ENCODE data around the gene LACRT. TPM values are rescaled to one million over a fixed set of nuclear protein-coding genes. Genes with fewer than 3 reads are reported as not detected.

LACRT gene
- total and polyA plus RNA-seq, 2 of the 4 experiments (the other 2 are of a cell fraction): not detected

- Histone ChIP-seq H4K5ac (ENCODE audit: low read depth, low read length) (no peak within 1 kb of the TSS), H2BK5ac (ENCODE audit: low read depth, low read length, poor library complexity, severe bottlenecking) (no peak within 1 kb of the TSS), H2BK120ac (ENCODE audit: low read depth, low read length) (no peak within 1 kb of the TSS), H3K36me3 (ENCODE audit: control insufficient read depth, insufficient read depth, low read length) (no peaks in the 10 kb centered on the region), H3K79me1 (ENCODE audit: low read depth in 1 of 2, low read length in 2 of 2) (no peaks in the 10 kb centered on the region), H3K14ac (replicated peaks; ENCODE audit: low read depth, low read length) (no peak within 1 kb of the TSS), H2AK5ac (ENCODE audit: low read depth, low read length) (no peak within 1 kb of the TSS), H3K27ac (ENCODE audit: insufficient read depth, low read length) (no peak within 1 kb of the TSS), H3K4me1 (ENCODE audit: control insufficient read depth, insufficient read depth, low read length) (no peaks in the 10 kb centered on the region), H3K18ac (ENCODE audit: low read depth, low read length) (no peak within 1 kb of the TSS), H3K9me3 (ENCODE audit: control insufficient read depth, insufficient read depth, low read length) (no peaks in the 10 kb centered on the region), H4K20me1 (ENCODE audit: insufficient read depth, low read length) (no peaks in the 10 kb centered on the region), H3K4ac (ENCODE audit: low read depth, low read length) (no peak within 1 kb of the TSS), H2AK9ac (replicated peaks; ENCODE audit: low read depth, low read length, poor library complexity) (peak within 1 kb of the TSS; percentile 55), H3K27me3 (ENCODE audit: control insufficient read depth, insufficient read depth, low read length) (peaks cover 74% of the 10 kb centered on the region), H2AFZ (replicated peaks; ENCODE audit: low read length, poor library complexity) (no peak within 1 kb of the TSS), H2BK15ac (ENCODE audit: low read depth, low read length) (no peak within 1 kb of the TSS), H3K23ac (ENCODE audit: low read depth, low read length) (no peak within 1 kb of the TSS), H3K9me1 (ENCODE audit: insufficient read depth, low read length) (no peaks in the 10 kb centered on the region), H3K9ac (ENCODE audit: low read depth, low read length) (no peak within 1 kb of the TSS), H3K4me3 (ENCODE audit: insufficient read depth, low read depth, low read length) (no peak within 1 kb of the TSS), H3K56ac (ENCODE audit: extremely low read depth, insufficient read depth, low read length) (no peak within 1 kb of the TSS), H4K91ac (ENCODE audit: insufficient read depth, low read depth, low read length) (no peak within 1 kb of the TSS), H2BK20ac (ENCODE audit: low read depth, low read length) (no peak within 1 kb of the TSS), H3K4me2 (ENCODE audit: low read depth, low read length) (no peak within 1 kb of the TSS), H4K8ac (ENCODE audit: low read depth in 2 of 2, low read length in 2 of 2) (no peak within 1 kb of the TSS)
- peak; percentile 38; the same call in 1 of the 2 replicates for ATAC-seq (ENCODE audit: low read depth)
- 0% methylated on average over 18 of the region's 77 CpGs; no CpG with 5 or more reads in 1 of the 2 experiments for WGBS, 2 experiments (ENCODE audit: extremely low coverage in 2 of 2, insufficient read length in 1 of 2)
- ChIA-PET POLR2A (ENCODE audit: unreplicated experiment) (no interaction called here), CTCF (no interaction called here)
- dilution Hi-C loops (cut with HindIII; ENCODE audit: low sequenced_read_pairs, unreplicated experiment): no loop called here
- no TSS peak for BruUV-seq (replicated peaks)
- DNase-seq: no peak
- intact Hi-C loops (cut with micrococcal nuclease): no loop called here
- in situ Hi-C loops (cut with MboI; ENCODE audit: low sequenced_read_pairs): no loop called here
- TF ChIP-seq RCOR1 (IDR thresholded peaks at IDR 0.05; ENCODE audit: insufficient replicate concordance, low read length): no peak
- TF ChIP-seq USF2 (IDR thresholded peaks at IDR 0.05; ENCODE audit: low read depth, low read length): no peak
- no peak for TF ChIP-seq MXI1 (IDR thresholded peaks at IDR 0.05; ENCODE audit: borderline replicate concordance, low read depth, low read length)
- TF ChIP-seq CEBPB (IDR thresholded peaks at IDR 0.05; ENCODE audit: low read depth, low read length): no peak
- no peak for TF ChIP-seq POLR2A (IDR thresholded peaks at IDR 0.05; ENCODE audit: low read depth, low read length)
- no peak for TF ChIP-seq CTCF (conservative IDR thresholded peaks at IDR 0.05; ENCODE audit: low read depth, low read length)
- no peak for TF ChIP-seq MAZ (IDR thresholded peaks at IDR 0.05; ENCODE audit: borderline replicate concordance, low read depth, low read length)
- TF ChIP-seq NFE2L2 (IDR thresholded peaks at IDR 0.05; ENCODE audit: low read depth, low read length): no peak
- TF ChIP-seq SMC3 (IDR thresholded peaks at IDR 0.05; ENCODE audit: low read depth, low read length): no peak
- no peak for TF ChIP-seq BHLHE40 (IDR thresholded peaks at IDR 0.05; ENCODE audit: low read depth, low read length)
- TF ChIP-seq RAD21 (IDR thresholded peaks at IDR 0.05; ENCODE audit: low read length): no peak
- no peak for TF ChIP-seq MAFK (IDR thresholded peaks at IDR 0.05; ENCODE audit: low read depth, low read length)
- TF ChIP-seq FOS (IDR thresholded peaks at IDR 0.05; ENCODE audit: low read depth, low read length): no peak
- no peak for TF ChIP-seq ELK1 (IDR thresholded peaks at IDR 0.05; ENCODE audit: borderline replicate concordance, low read depth, low read length)
- no peak for TF ChIP-seq RFX5 (IDR thresholded peaks at IDR 0.05; ENCODE audit: low read depth, low read length)
These were observed 46.4 kb downstream of the LACRT start, which contains the start of gene PPP1R1A for GRCh38 chr12:54588110-54588889. Gene PPP1R1A, minus strand, starts transcription at chr12:54588659. Its CDS starts 171 bp downstream, at chr12:54588488.
